Measurements from ENCODE around the gene KLHL10. TPM values are rescaled to one million over a fixed set of nuclear protein-coding genes. Genes with fewer than 3 reads are reported as not detected.
"Not testable (repeated sequence)": the region's sequence is repeated elsewhere in the genome, so short reads cannot be mapped to it uniquely, and the experiment has no call there.

KLHL10 gene
- total RNA-seq, 1 experiment from 2014 or later: 0.10 TPM

GRCh38 chr17:41863074-41863848 lies 25.6 kb downstream of the KLHL10 start:
- Histone ChIP-seq H3K36me3 (replicated peaks; ENCODE audit: control insufficient read depth, insufficient read depth, low read length) (peaks cover 9% of the 10 kb centered on the region), H3K4me3 (ENCODE audit: insufficient read depth, low read depth, low read length) (no peak overlapping the region; the same call in 1 of the 2 replicates), H3K27me3 (ENCODE audit: control insufficient read depth, insufficient read depth, low read length) (no peaks in the 10 kb centered on the region)
- peak; percentile 60 for DNase-seq

GRCh38 chr17:41864498-41864835 lies 26.8 kb downstream of the KLHL10 start:
- Histone ChIP-seq H3K36me3 (replicated peaks; ENCODE audit: control insufficient read depth, insufficient read depth, low read length) (peaks cover 15% of the 10 kb centered on the region), H3K4me3 (ENCODE audit: insufficient read depth, low read depth, low read length) (peak overlapping the region; percentile 97), H3K27me3 (ENCODE audit: control insufficient read depth, insufficient read depth, low read length) (no peaks in the 10 kb centered on the region)
- no peak for DNase-seq

GRCh38 chr17:41864836-41865595 lies 27.4 kb downstream of the KLHL10 start, which contains the start of gene KLHL11:
TSS of gene KLHL11 (minus strand) at chr17:41865423. CDS start at chr17:41865370, 53 bp downstream.
- Histone ChIP-seq H3K36me3 (replicated peaks; ENCODE audit: control insufficient read depth, insufficient read depth, low read length) (peaks cover 18% of the 10 kb centered on the region), H3K27me3 (ENCODE audit: control insufficient read depth, insufficient read depth, low read length) (no peaks in the 10 kb centered on the region), H3K4me3 (ENCODE audit: insufficient read depth, low read depth, low read length) (peak within 1 kb of the TSS; percentile 97)
- peak; percentile 97 for DNase-seq

GRCh38 chr17:41865596-41865893 lies 27.9 kb downstream of the KLHL10 start:
- Histone ChIP-seq H3K4me3 (ENCODE audit: insufficient read depth, low read depth, low read length) (peak overlapping the region; percentile 15), H3K36me3 (replicated peaks; ENCODE audit: control insufficient read depth, insufficient read depth, low read length) (peaks cover 22% of the 10 kb centered on the region), H3K27me3 (ENCODE audit: control insufficient read depth, insufficient read depth, low read length) (no peaks in the 10 kb centered on the region)
- no peak for DNase-seq

- Histone ChIP-seq H3K27me3 (ENCODE audit: control insufficient read depth, insufficient read depth, low read length) (no peaks in the 10 kb centered on the region), H3K4me3 (ENCODE audit: insufficient read depth, low read depth, low read length) (no peak overlapping the region), H3K36me3 (replicated peaks; ENCODE audit: control insufficient read depth, insufficient read depth, low read length) (peaks cover 44% of the 10 kb centered on the region)
- no peak for DNase-seq
These were observed 30.9 kb downstream of the KLHL10 start for GRCh38 chr17:41868568-41868967.

GRCh38 chr17:41869426-41869825 lies 31.8 kb downstream of the KLHL10 start:
- DNase-seq: no peak
- no peak overlapping the region for H3K4me3 ChIP-seq (ENCODE audit: insufficient read depth, low read depth, low read length)
- no peaks in the 10 kb centered on the region for H3K27me3 ChIP-seq (ENCODE audit: control insufficient read depth, insufficient read depth, low read length)
- peaks cover 52% of the 10 kb centered on the region for H3K36me3 ChIP-seq (replicated peaks; ENCODE audit: control insufficient read depth, insufficient read depth, low read length)

GRCh38 chr17:41870097-41870496 lies 32.5 kb downstream of the KLHL10 start:
- no peak for DNase-seq
- no peak overlapping the region for H3K4me3 ChIP-seq (ENCODE audit: insufficient read depth, low read depth, low read length)
- peaks cover 54% of the 10 kb centered on the region for H3K36me3 ChIP-seq (replicated peaks; ENCODE audit: control insufficient read depth, insufficient read depth, low read length)
- no peaks in the 10 kb centered on the region for H3K27me3 ChIP-seq (ENCODE audit: control insufficient read depth, insufficient read depth, low read length)

GRCh38 chr17:41870627-41871026 lies 33.0 kb downstream of the KLHL10 start:
- H3K27me3 ChIP-seq (ENCODE audit: control insufficient read depth, insufficient read depth, low read length): no peaks in the 10 kb centered on the region
- no peak for DNase-seq
- peaks cover 54% of the 10 kb centered on the region for H3K36me3 ChIP-seq (replicated peaks; ENCODE audit: control insufficient read depth, insufficient read depth, low read length)

GRCh38 chr17:41871789-41872188 lies 34.2 kb downstream of the KLHL10 start:
- Histone ChIP-seq H3K36me3 (replicated peaks; ENCODE audit: control insufficient read depth, insufficient read depth, low read length) (peaks cover 52% of the 10 kb centered on the region), H3K4me3 (ENCODE audit: insufficient read depth, low read depth, low read length) (no peak overlapping the region), H3K27me3 (ENCODE audit: control insufficient read depth, insufficient read depth, low read length) (no peaks in the 10 kb centered on the region)
- DNase-seq: no peak

More at GRCh38 chr17:41870627-41871026, 33.0 kb downstream of the KLHL10 start:
- no peak overlapping the region for H3K4me3 ChIP-seq (ENCODE audit: insufficient read depth, low read depth, low read length)

- H3K36me3 ChIP-seq (replicated peaks; ENCODE audit: control insufficient read depth, insufficient read depth, low read length): peaks cover 57% of the 10 kb centered on the region
- DNase-seq: no peak
- H3K4me3 ChIP-seq (ENCODE audit: insufficient read depth, low read depth, low read length): no peak overlapping the region
- no peaks in the 10 kb centered on the region for H3K27me3 ChIP-seq (ENCODE audit: control insufficient read depth, insufficient read depth, low read length)
These were observed 36.1 kb downstream of the KLHL10 start for GRCh38 chr17:41873559-41874292.

- peaks cover 57% of the 10 kb centered on the region for H3K36me3 ChIP-seq (replicated peaks; ENCODE audit: control insufficient read depth, insufficient read depth, low read length)
- H3K4me3 ChIP-seq (ENCODE audit: insufficient read depth, low read depth, low read length): not testable (repeated sequence)
These were observed 36.7 kb downstream of the KLHL10 start for GRCh38 chr17:41874293-41874670.

GRCh38 chr17:41880130-41880529 lies 42.5 kb downstream of the KLHL10 start:
- DNase-seq: no peak
- H3K36me3 ChIP-seq (replicated peaks; ENCODE audit: control insufficient read depth, insufficient read depth, low read length): peaks cover 48% of the 10 kb centered on the region
- no peaks in the 10 kb centered on the region for H3K27me3 ChIP-seq (ENCODE audit: control insufficient read depth, insufficient read depth, low read length)
- no peak overlapping the region for H3K4me3 ChIP-seq (ENCODE audit: insufficient read depth, low read depth, low read length)

More at GRCh38 chr17:41874293-41874670, 36.7 kb downstream of the KLHL10 start:
- not testable (repeated sequence) for H3K27me3 ChIP-seq (ENCODE audit: control insufficient read depth, insufficient read depth, low read length); DNase-seq

- H3K36me3 ChIP-seq (replicated peaks; ENCODE audit: control insufficient read depth, insufficient read depth, low read length): peaks cover 62% of the 10 kb centered on the region
- H3K4me3 ChIP-seq (ENCODE audit: insufficient read depth, low read depth, low read length): no peak overlapping the region
- DNase-seq: no peak
- no peaks in the 10 kb centered on the region for H3K27me3 ChIP-seq (ENCODE audit: control insufficient read depth, insufficient read depth, low read length)
These were observed 45.1 kb downstream of the KLHL10 start for GRCh38 chr17:41882756-41883155.

- Histone ChIP-seq H3K27me3 (ENCODE audit: control insufficient read depth, insufficient read depth, low read length) (no peaks in the 10 kb centered on the region), H3K36me3 (replicated peaks; ENCODE audit: control insufficient read depth, insufficient read depth, low read length) (peaks cover 56% of the 10 kb centered on the region), H3K4me3 (ENCODE audit: insufficient read depth, low read depth, low read length) (no peak overlapping the region)
- peak; percentile 53 for DNase-seq
These were observed 48.1 kb downstream of the KLHL10 start for GRCh38 chr17:41885733-41886132.

Measured in H7 (cell line).